H9 (cell line): ENCODE data around the gene OR1J1. TPM values are rescaled to one million over a fixed set of nuclear protein-coding genes. Genes with fewer than 3 reads are reported as not detected.

Source experiments
- DNase-seq: peaks from one replicate; pipeline ENCODE4 v3.0.0-alpha.2; 2017
- H2AFZ ChIP-seq: one replicate; pipeline ENCODE4 v1.6.1; 2013; ENCODE audit warnings: mild to moderate bottlenecking, low read length, control low read depth, moderate library complexity
- H2AK5ac ChIP-seq: 2 replicates; pipeline ENCODE4 v1.6.1; 2013; ENCODE audit warnings: low read length, control low read depth, mixed read lengths; ENCODE audit not compliant: insufficient read length
- H2BK120ac ChIP-seq: one replicate; pipeline ENCODE4 v1.6.1; 2013; ENCODE audit warnings: low read depth, mild to moderate bottlenecking, low read length, control low read depth, inconsistent platforms; ENCODE audit not compliant: poor library complexity, severe bottlenecking
- H2BK12ac ChIP-seq: 2 replicates; pipeline ENCODE4 v1.6.1; 2013; ENCODE audit warnings: low read length, control low read depth, mixed read lengths, low read depth; ENCODE audit not compliant: insufficient read length
- H2BK15ac ChIP-seq: 2 replicates; pipeline ENCODE4 v1.6.1; 2013; ENCODE audit warnings: low read depth, low read length, control low read depth
- H2BK20ac ChIP-seq: one replicate; pipeline ENCODE4 v1.6.1; 2013; ENCODE audit warnings: low read depth, mild to moderate bottlenecking, low read length, control low read depth, inconsistent platforms; ENCODE audit not compliant: poor library complexity, severe bottlenecking
- H2BK5ac ChIP-seq: 2 replicates; pipeline ENCODE4 v1.6.1; 2013; ENCODE audit warnings: low read length, control low read depth, mixed read lengths; ENCODE audit not compliant: insufficient read length
- H3K14ac ChIP-seq: 2 replicates; pipeline ENCODE4 v1.6.1; 2013; ENCODE audit warnings: low read length, control low read depth; ENCODE audit not compliant: insufficient read depth
- H3K18ac ChIP-seq: 2 replicates; pipeline ENCODE4 v1.6.1; 2013; ENCODE audit warnings: low read depth, mild to moderate bottlenecking, mixed read lengths, low read length, control low read depth; ENCODE audit not compliant: insufficient read length
- H3K23ac ChIP-seq: 2 replicates; pipeline ENCODE4 v1.6.1; 2013; ENCODE audit warnings: low read length, control low read depth, mixed read lengths, low read depth; ENCODE audit not compliant: insufficient read length
- H3K23me2 ChIP-seq: 2 replicates; pipeline ENCODE4 v1.6.1; 2013; ENCODE audit warnings: low read depth, mild to moderate bottlenecking, mixed read lengths, low read length, control low read depth; ENCODE audit not compliant: insufficient read length, poor library complexity, severe bottlenecking
- H3K27ac ChIP-seq: 2 replicates; pipeline ENCODE4 v1.5.1; 2013; ENCODE audit warnings: low read length, control low read depth, mixed read lengths, low read depth; ENCODE audit not compliant: insufficient read length
- H3K27me3 ChIP-seq: 2 replicates; pipeline ENCODE4 v1.6.1; 2013; ENCODE audit warnings: low read length, control low read depth, inconsistent platforms; ENCODE audit not compliant: insufficient read depth
- H3K4ac ChIP-seq: 2 replicates; pipeline ENCODE4 v1.6.1; 2013; ENCODE audit warnings: low read depth, mild to moderate bottlenecking, control low read depth, inconsistent platforms, low read length, moderate library complexity
- H3K4me1 ChIP-seq: 2 replicates; pipeline ENCODE4 v1.6.1; 2013; ENCODE audit warnings: low read length, control low read depth, inconsistent platforms; ENCODE audit not compliant: insufficient read depth
- H3K4me2 ChIP-seq: 2 replicates; pipeline ENCODE4 v1.6.1; 2013; ENCODE audit warnings: low read length, control low read depth, mixed read lengths; ENCODE audit not compliant: insufficient read length, insufficient read depth
- H3K56ac ChIP-seq: 2 replicates; pipeline ENCODE4 v1.6.1; 2013; ENCODE audit warnings: low read depth, mild to moderate bottlenecking, mixed read lengths, low read length, control low read depth; ENCODE audit not compliant: insufficient read length
- H3K79me1 ChIP-seq: 2 replicates; pipeline ENCODE4 v1.6.1; 2013; ENCODE audit warnings: low read depth, mild to moderate bottlenecking, moderate library complexity, low read length, control low read depth, inconsistent platforms; ENCODE audit not compliant: insufficient read depth, poor library complexity, severe bottlenecking
- H3K79me2 ChIP-seq: 2 replicates; pipeline ENCODE4 v1.6.1; 2013; ENCODE audit warnings: low read length, control low read depth, inconsistent platforms; ENCODE audit not compliant: insufficient read depth
- H3K9ac ChIP-seq: 2 replicates; pipeline ENCODE4 v1.6.1; 2013; ENCODE audit warnings: low read length, control low read depth, mixed read lengths; ENCODE audit not compliant: insufficient read length; ENCODE audit errors: extremely low read depth
- H3K9me3 ChIP-seq: one replicate; pipeline ENCODE4 v1.6.1; 2013; ENCODE audit warnings: low read depth, low read length, inconsistent platforms; ENCODE audit not compliant: control insufficient read depth
- H3T11ph ChIP-seq: one replicate; pipeline ENCODE4 v1.6.1; 2013; ENCODE audit warnings: mild to moderate bottlenecking, low read length, control low read depth, inconsistent platforms
- H4K20me1 ChIP-seq: one replicate; pipeline ENCODE4 v1.6.1; 2013; ENCODE audit not compliant: control insufficient read depth, insufficient read length, insufficient read depth
- H4K5ac ChIP-seq: 2 replicates; pipeline ENCODE4 v1.6.1; 2013; ENCODE audit warnings: low read depth, mild to moderate bottlenecking, mixed read lengths, low read length, control low read depth; ENCODE audit not compliant: insufficient read length
- H4K8ac ChIP-seq: replicated peaks from 2 replicates; pipeline ENCODE4 v1.6.1; 2013; ENCODE audit warnings: low read length, control low read depth, mixed read lengths, low read depth; ENCODE audit not compliant: insufficient read length
- H4K91ac ChIP-seq: 2 replicates; pipeline ENCODE4 v1.6.1; 2013; ENCODE audit warnings: low read depth, mild to moderate bottlenecking, moderate library complexity, mixed read lengths, low read length, control low read depth; ENCODE audit not compliant: insufficient read length
- H3K27ac Mint-ChIP-seq, 3 experiments: 2 replicates in 2 of 3; 3 replicates in 1 of 3; pipeline ENCODE4 v1.8.0; 2020 to 2021; ENCODE audit warnings: mixed read lengths in 3 of 3, mild to moderate bottlenecking in 1 of 3, moderate library complexity in 1 of 3
- H3K27me3 Mint-ChIP-seq: 2 replicates; pipeline ENCODE4 v1.8.0; 2021; ENCODE audit warnings: low read depth, mild to moderate bottlenecking, moderate library complexity, mixed read lengths
- H3K36me3 Mint-ChIP-seq, 3 experiments: 2 replicates in 2 of 3; 3 replicates in 1 of 3; pipeline ENCODE4 v1.8.0; 2020 to 2021; ENCODE audit warnings: low read depth in 3 of 3, mixed read lengths in 3 of 3; ENCODE audit not compliant: insufficient read depth in 1 of 3
- H3K4me1 Mint-ChIP-seq, 2 experiments: 2 replicates each; pipeline ENCODE4 v1.8.0; 2020; ENCODE audit warnings: mixed read lengths in 2 of 2
- H3K4me3 Mint-ChIP-seq, 2 experiments: 2 replicates in 1 of 2; 3 replicates in 1 of 2; pipeline ENCODE4 v1.8.0; 2020 to 2021; ENCODE audit warnings: mild to moderate bottlenecking in 2 of 2, mixed read lengths in 2 of 2, moderate library complexity in 1 of 2
- H3K9me3 Mint-ChIP-seq, 2 experiments: 2 replicates in 1 of 2; 3 replicates in 1 of 2; pipeline ENCODE4 v1.8.0; 2020; ENCODE audit warnings: mild to moderate bottlenecking in 2 of 2, mixed read lengths in 2 of 2, moderate library complexity in 1 of 2
- WGBS: extraction: QIAGEN DNeasy Blood & Tissue Kit; methylation state at CpG from one replicate; pipeline ENCODE4 v1.1.7; 2013; ENCODE audit warnings: missing lambda C conversion rate, low lambda C conversion rate, mixed read lengths; ENCODE audit not compliant: insufficient read length; ENCODE audit errors: extremely low coverage; 5-methylcytosine and 5-hydroxymethylcytosine counted together
- total RNA-seq: library from RNA; stranded (reverse); gene quantifications from 2 replicates; pipeline ENCODE4 v1.2.1, GENCODE V29; 2021
- TF ChIP-seq, protein P1 (sequence below): fragments of 200-600 bp; sonication (generic); conservative IDR thresholded peaks from 3 replicates; pipeline ENCODE4 v1.8.0; 2021; ENCODE audit warnings: antibody characterized with exemption, mild to moderate bottlenecking

Gene OR1J1
- total RNA-seq, 1 experiment from 2014 or later, result not detected

DNA sequence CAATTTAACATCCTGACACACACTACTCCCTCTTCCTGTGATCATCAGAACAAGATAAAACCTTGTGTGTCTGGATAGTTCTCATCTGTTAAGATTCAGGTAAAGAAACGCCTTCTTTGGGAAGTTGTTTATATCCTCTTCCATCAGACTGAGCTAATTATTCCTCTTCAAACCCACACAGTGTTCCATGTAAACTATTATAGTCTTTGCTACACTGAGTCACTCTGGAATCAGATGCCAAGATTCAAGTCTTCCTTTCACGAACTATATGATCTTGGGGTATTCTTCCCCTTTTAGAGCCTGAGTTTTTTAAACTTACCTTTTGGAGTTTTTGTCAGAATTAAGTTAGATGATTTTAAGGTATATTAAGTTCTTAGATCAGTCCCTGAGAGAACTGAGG is 2.0 kb downstream of the OR1J1 start:
- H3K27ac Mint-ChIP-seq, result no peak overlapping the region
- peaks cover 0 to 14% (median 0%) of the 10 kb centered on the region in 3 experiments; a peak in 3 of 7 replicates for H3K36me3 Mint-ChIP-seq
- no peaks in the 10 kb centered on the region for H3K4me1 ChIP-seq
- H3K9me3 Mint-ChIP-seq, result peaks cover 70 to 95% of the 10 kb centered on the region in 2 experiments
- no peak overlapping the region for H2BK120ac ChIP-seq
- H3K4me3 Mint-ChIP-seq, result no peak overlapping the region
- H3K18ac ChIP-seq, result no peak overlapping the region
- H4K91ac ChIP-seq, result no peak overlapping the region
- H4K5ac ChIP-seq, result no peak overlapping the region
- no peak overlapping the region for H3K56ac ChIP-seq
- H3K4ac ChIP-seq, result no peak overlapping the region
- H3K79me2 ChIP-seq, result no peaks in the 10 kb centered on the region
- H2BK20ac ChIP-seq, result no peak overlapping the region
- H4K8ac ChIP-seq, result no peak overlapping the region
- no peak overlapping the region for H2AK5ac ChIP-seq
- no peaks in the 10 kb centered on the region for H3K23me2 ChIP-seq
- no peak overlapping the region for H3K4me2 ChIP-seq
- H2AFZ ChIP-seq, result no peak overlapping the region
- WGBS, result no CpG with 5 or more reads among the region's 2 CpGs
- no peak overlapping the region for H3K27ac ChIP-seq
- peaks cover 42% of the 10 kb centered on the region for H3K9me3 ChIP-seq
- H2BK15ac ChIP-seq, result no peak overlapping the region
- H3K4me1 Mint-ChIP-seq, result no peaks in the 10 kb centered on the region
- H2BK12ac ChIP-seq, result no peak overlapping the region
- H3T11ph ChIP-seq, result no peak overlapping the region
- TF ChIP-seq, protein P1, sequence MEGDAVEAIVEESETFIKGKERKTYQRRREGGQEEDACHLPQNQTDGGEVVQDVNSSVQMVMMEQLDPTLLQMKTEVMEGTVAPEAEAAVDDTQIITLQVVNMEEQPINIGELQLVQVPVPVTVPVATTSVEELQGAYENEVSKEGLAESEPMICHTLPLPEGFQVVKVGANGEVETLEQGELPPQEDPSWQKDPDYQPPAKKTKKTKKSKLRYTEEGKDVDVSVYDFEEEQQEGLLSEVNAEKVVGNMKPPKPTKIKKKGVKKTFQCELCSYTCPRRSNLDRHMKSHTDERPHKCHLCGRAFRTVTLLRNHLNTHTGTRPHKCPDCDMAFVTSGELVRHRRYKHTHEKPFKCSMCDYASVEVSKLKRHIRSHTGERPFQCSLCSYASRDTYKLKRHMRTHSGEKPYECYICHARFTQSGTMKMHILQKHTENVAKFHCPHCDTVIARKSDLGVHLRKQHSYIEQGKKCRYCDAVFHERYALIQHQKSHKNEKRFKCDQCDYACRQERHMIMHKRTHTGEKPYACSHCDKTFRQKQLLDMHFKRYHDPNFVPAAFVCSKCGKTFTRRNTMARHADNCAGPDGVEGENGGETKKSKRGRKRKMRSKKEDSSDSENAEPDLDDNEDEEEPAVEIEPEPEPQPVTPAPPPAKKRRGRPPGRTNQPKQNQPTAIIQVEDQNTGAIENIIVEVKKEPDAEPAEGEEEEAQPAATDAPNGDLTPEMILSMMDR, result no peak
- no peak overlapping the region for H3K14ac ChIP-seq
- no peak for DNase-seq
- no peak overlapping the region for H3K23ac ChIP-seq
- H2BK5ac ChIP-seq, result no peak overlapping the region
- H3K9ac ChIP-seq, result no peak overlapping the region
- H4K20me1 ChIP-seq, result no peaks in the 10 kb centered on the region
- peaks cover 2% of the 10 kb centered on the region; the same call in 1 of the 2 replicates for H3K27me3 Mint-ChIP-seq
- no peaks in the 10 kb centered on the region for H3K27me3 ChIP-seq
- H3K79me1 ChIP-seq, result no peaks in the 10 kb centered on the region
